HT-29 (cell line): ENCODE data around the gene SCAMP1. TPM values are rescaled to one million over a fixed set of nuclear protein-coding genes. Genes with fewer than 3 reads are reported as not detected.
A peak's percentile ranks its signal among the peaks of the same experiment; 100 is the strongest.

Experiments
- DNase-seq: peaks from one replicate; pipeline ENCODE4 v3.0.0-alpha.2; 2015; ENCODE audit warnings: low spot score
- total RNA-seq: library from RNA; depleted of rRNA; stranded (reverse); fragments of >200 nt; shearing (Covaris generic); gene quantifications from 2 replicates; pipeline ENCODE4 v1.2.3, GENCODE V29; 2014

The SCAMP1 gene
- total RNA-seq, 1 experiment from 2014 or later = 10.9 TPM

GRCh38 chr5:78495800-78496199 lies 135.4 kb downstream of the SCAMP1 start:
- no peak for DNase-seq

GRCh38 chr5:78496373-78496772 lies 136.0 kb downstream of the SCAMP1 start:
- DNase-seq = no peak

- DNase-seq = no peak
Observed at GRCh38 chr5:78497573-78498533, 137.4 kb downstream of the SCAMP1 start.

- DNase-seq = no peak
Observed at GRCh38 chr5:78499485-78499884, 139.1 kb downstream of the SCAMP1 start.

GRCh38 chr5:78500028-78500427 lies 139.6 kb downstream of the SCAMP1 start:
- DNase-seq = no peak

GRCh38 chr5:78500871-78501270 lies 140.5 kb downstream of the SCAMP1 start:
- no peak for DNase-seq

- no peak for DNase-seq
Observed at GRCh38 chr5:78501411-78502352, 141.3 kb downstream of the SCAMP1 start.

- DNase-seq = no peak
Observed at GRCh38 chr5:78503958-78504653, 143.7 kb downstream of the SCAMP1 start.

- peak; percentile 65 for DNase-seq
Observed at GRCh38 chr5:78504704-78505677, 144.6 kb downstream of the SCAMP1 start.

GRCh38 chr5:78505860-78506259 lies 145.4 kb downstream of the SCAMP1 start:
- DNase-seq = no peak

- DNase-seq = no peak
Observed at GRCh38 chr5:78506261-78507024, 146.0 kb downstream of the SCAMP1 start.

- no peak for DNase-seq
Observed at GRCh38 chr5:78507531-78507930, 147.1 kb downstream of the SCAMP1 start.

- no peak for DNase-seq
Observed at GRCh38 chr5:78508186-78508765, 147.9 kb downstream of the SCAMP1 start.

GRCh38 chr5:78509145-78509865 lies 148.9 kb downstream of the SCAMP1 start:
- DNase-seq = no peak

GRCh38 chr5:78509884-78510769 lies 149.7 kb downstream of the SCAMP1 start:
- peak; percentile 57 for DNase-seq

- DNase-seq = no peak
Observed at GRCh38 chr5:78511121-78511906, 150.9 kb downstream of the SCAMP1 start.

GRCh38 chr5:78512435-78512834 lies 152.0 kb downstream of the SCAMP1 start:
- no peak for DNase-seq
